HG02588 (cell line): ENCODE data around the gene KIF16B.
"Not testable (repeated sequence)": the region's sequence is repeated elsewhere in the genome, so short reads cannot be mapped to it uniquely, and the experiment has no call there.

Experiments used
- ATAC-seq: cut with Tn5 transposase; IDR thresholded peaks from one replicate; pipeline ENCODE4 v1.9.1; 2021; ENCODE audit warnings: mild to moderate bottlenecking, moderate library complexity; ENCODE audit not compliant: unreplicated experiment

KIF16B gene

GRCh38 chr20:16526433-16527380 lies 46.5 kb downstream of the KIF16B start:
- ATAC-seq, result no peak

- not testable (repeated sequence) for ATAC-seq
These were observed 50.6 kb downstream of the KIF16B start for GRCh38 chr20:16522651-16523050.

GRCh38 chr20:16520154-16520553 lies 53.1 kb downstream of the KIF16B start:
- no peak for ATAC-seq

GRCh38 chr20:16519673-16520072 lies 53.6 kb downstream of the KIF16B start:
- ATAC-seq, result not testable (repeated sequence)

GRCh38 chr20:16518784-16519084 lies 54.5 kb downstream of the KIF16B start:
- ATAC-seq, result no peak

GRCh38 chr20:16517946-16518783 lies 55.1 kb downstream of the KIF16B start:
- no peak for ATAC-seq

- ATAC-seq, result no peak
These were observed 56.5 kb downstream of the KIF16B start for GRCh38 chr20:16516794-16517193.

GRCh38 chr20:16515046-16515445 lies 58.2 kb downstream of the KIF16B start:
- no peak for ATAC-seq

- ATAC-seq, result no peak
These were observed 59.1 kb downstream of the KIF16B start for GRCh38 chr20:16514140-16514539.

GRCh38 chr20:16505894-16506293 lies 67.4 kb downstream of the KIF16B start:
- ATAC-seq, result no peak

- no peak for ATAC-seq
These were observed 71.9 kb downstream of the KIF16B start for GRCh38 chr20:16501301-16501700.

GRCh38 chr20:16500197-16500596 lies 73.1 kb downstream of the KIF16B start:
- no peak for ATAC-seq

GRCh38 chr20:16498526-16499253 lies 74.6 kb downstream of the KIF16B start:
- no peak for ATAC-seq

- no peak for ATAC-seq
These were observed 75.4 kb downstream of the KIF16B start for GRCh38 chr20:16497896-16498295.

- no peak for ATAC-seq
These were observed 79.8 kb downstream of the KIF16B start for GRCh38 chr20:16493486-16493885.

GRCh38 chr20:16491294-16491905 lies 81.8 kb downstream of the KIF16B start:
- ATAC-seq, result peak; percentile 74

- no peak for ATAC-seq
These were observed 82.6 kb downstream of the KIF16B start for GRCh38 chr20:16490696-16491095.

GRCh38 chr20:16488616-16489015 lies 84.6 kb downstream of the KIF16B start:
- no peak for ATAC-seq

- no peak for ATAC-seq
These were observed 85.2 kb downstream of the KIF16B start for GRCh38 chr20:16488086-16488485.

GRCh38 chr20:16486532-16486931 lies 86.7 kb downstream of the KIF16B start:
- ATAC-seq, result no peak

GRCh38 chr20:16485401-16485800 lies 87.8 kb downstream of the KIF16B start:
- no peak for ATAC-seq
